Pancreas (tissue), 10 donors: ENCODE results near the gene AKAP6. TPM values are rescaled to one million over a fixed set of nuclear protein-coding genes. Genes with fewer than 3 reads are reported as not detected.
A peak's percentile ranks its signal among the peaks of the same experiment; 100 is the strongest.

Source experiments
- ATAC-seq, 4 donors: fragments of 200-7000 bp; cut with Tn5 transposase; one replicate each; pipeline versions ENCODE4 v1.8.0 to v1.9.1; 2020; ENCODE audit warnings: mild to moderate bottlenecking in 4 of 4, moderate library complexity in 4 of 4
- DNase-seq, 6 donors: peaks; one replicate each; pipeline ENCODE4 v3.0.0-alpha.2; 2020
- FAIRE-seq: peaks from 2 replicates; lab custom pipeline; 2012; peaks lifted over from hg19 to GRCh38; lab: Jason Lieb, UNC
- H3K27ac ChIP-seq, 4 donors: fragments of 200-600 bp; sonication (generic); 1 replicate in 3 of 4; 2 replicates in 1 of 4; pipeline versions ENCODE4 v1.5.0 to v1.8.0; 2020
- H3K27me3 ChIP-seq, 4 donors: fragments of 200-600 bp; one replicate each; pipeline ENCODE4 v1.8.0; 2021
- H3K36me3 ChIP-seq, 3 donors: fragments of 200-600 bp; sonication (generic) in 1 of 3; one replicate each; pipeline versions ENCODE4 v1.5.0 to v1.8.0; 2020 to 2021
- H3K4me1 ChIP-seq, 3 donors: fragments of 200-600 bp; one replicate each; pipeline ENCODE4 v1.8.0; 2021
- H3K4me3 ChIP-seq, 4 donors: fragments of 200-600 bp; sonication (generic) in 2 of 4; one replicate each; pipeline versions ENCODE4 v1.5.0 to v1.8.0; 2020 to 2021
- H3K9me3 ChIP-seq, 4 donors: fragments of 200-600 bp; one replicate each; pipeline ENCODE4 v1.8.0; 2021
- CTCF ChIP-seq, 4 donors: fragments of 200-600 bp; sonication (generic) in 3 of 4; IDR thresholded peaks; one replicate each; pipeline versions ENCODE4 v1.5.0 to v1.8.0; 2021; ENCODE audit warnings: antibody characterized with exemption in 4 of 4
- WGBS, 2 donors: extraction: QIAGEN DNeasy Blood & Tissue Kit; methylation state at CpG; one replicate each; pipeline ENCODE4 v1.1.7; 2013; 5-methylcytosine and 5-hydroxymethylcytosine counted together
- intact Hi-C, 3 donors: fragments of 100-400 bp; cut with DNase I; formaldehyde crosslinking; loops; one replicate each; pipeline versions ENCODE4 v1.11.1 to v1.14.2; 2022
- polyA plus RNA-seq, 2 donors: library from polyadenylated mRNA; stranded (reverse); fragments of 200-250 nt; gene quantifications; one replicate each; pipeline ENCODE4 v1.2.3, GENCODE V29; 2013
- total RNA-seq, 6 donors: library from RNA; stranded (reverse); fragmentation: NEBNext Ultra II Directional in 4 of 6; extraction: Animal tissue kit (Norgen Biotek cat#: 25700) in 4 of 6; gene quantifications; one replicate each; pipeline versions ENCODE4 v1.2.1 to v1.2.4, GENCODE V29; 2021 to 2023
- donor health status: healthy with polysubstance abuse.
- donor health status: DM: no; HTN: no; CAD: no; lungs with moderate emphysema.
- donor health status: DM: no; HTN: no; CAD: no.
- donor health status: control.
- donor health status: control.
- donor health status: Bipolar disorder and iron deficiency.
- donor health status: DM: yes; HTN: yes; CAD: no.
- donor health status: DM: no; HTN: no; CAD: no.
- donor health status: DM: no; HTN: no; CAD: no.
- donor health status: DM: yes; HTN: yes; CAD: no.

The AKAP6 gene
- total and polyA plus RNA-seq, 8 donors, result 0.34 to 2.2 (median 1.8) TPM

- no peak for ATAC-seq
- Histone ChIP-seq H3K4me1 (no peaks in the 10 kb centered on the region), H3K9me3 (no peaks in the 10 kb centered on the region), H3K36me3 (no peaks in the 10 kb centered on the region), H3K27ac (no peak overlapping the region), H3K4me3 (no peak overlapping the region), H3K27me3 (no peaks in the 10 kb centered on the region)
- no peak for FAIRE-seq
- WGBS, 2 donors, result 91 to 97% methylated on average over 5 of the region's 5 CpGs
- no peak for DNase-seq
- intact Hi-C loops, result no loop called here
- TF ChIP-seq CTCF (IDR thresholded peaks at IDR 0.05), result no peak
Observed at GRCh38 chr14:32584079-32584478, 255.0 kb downstream of the AKAP6 start.

GRCh38 chr14:32587461-32587860 lies 258.4 kb downstream of the AKAP6 start:
- H3K27me3 ChIP-seq, result no peaks in the 10 kb centered on the region
- no peak for FAIRE-seq
- H3K4me3 ChIP-seq, result no peak overlapping the region

GRCh38 chr14:32588448-32589320 lies 259.6 kb downstream of the AKAP6 start:
- H3K27me3 ChIP-seq, result no peaks in the 10 kb centered on the region
- no peak overlapping the region for H3K4me3 ChIP-seq
- H3K9me3 ChIP-seq, result no peaks in the 10 kb centered on the region
- DNase-seq (peak in 1 of 6 donors; percentile 13), FAIRE-seq (no peak), ATAC-seq (peak in 3 of 4 donors; percentile 65 to 88 (median 66))
- intact Hi-C loops, result no loop called here
- TF ChIP-seq CTCF (IDR thresholded peaks at IDR 0.05), result peak in 3 of 4 donors; percentile 28 to 37 (median 32)
- 54 to 59% methylated on average over 6 of the region's 6 CpGs for WGBS, 2 donors
- H3K36me3 ChIP-seq, result no peaks in the 10 kb centered on the region
- no peak overlapping the region for H3K27ac ChIP-seq
- no peaks in the 10 kb centered on the region for H3K4me1 ChIP-seq

More at GRCh38 chr14:32587461-32587860, 258.4 kb downstream of the AKAP6 start:
- ATAC-seq (no peak), DNase-seq (no peak)
- 29 to 67% methylated on average over 1 of the region's 1 CpG for WGBS, 2 donors
- Histone ChIP-seq H3K4me1 (no peaks in the 10 kb centered on the region), H3K9me3 (no peaks in the 10 kb centered on the region), H3K36me3 (no peaks in the 10 kb centered on the region), H3K27ac (no peak overlapping the region)
- TF ChIP-seq CTCF (IDR thresholded peaks at IDR 0.05), result no peak
- intact Hi-C loops, result no loop called here

- DNase-seq (no peak), ATAC-seq (no peak), FAIRE-seq (no peak)
- H3K27ac ChIP-seq, result no peak overlapping the region
- H3K36me3 ChIP-seq, result no peaks in the 10 kb centered on the region
- no peaks in the 10 kb centered on the region for H3K9me3 ChIP-seq
- intact Hi-C loops, result no loop called here
- no peak overlapping the region for H3K4me3 ChIP-seq
- WGBS, 2 donors, result 59 to 60% methylated on average over 1 of the region's 1 CpG
- no peaks in the 10 kb centered on the region for H3K4me1 ChIP-seq
- H3K27me3 ChIP-seq, result no peaks in the 10 kb centered on the region
- TF ChIP-seq CTCF (IDR thresholded peaks at IDR 0.05), result no peak
Observed at GRCh38 chr14:32590157-32590556, 261.1 kb downstream of the AKAP6 start.
